H1 (cell line): ENCODE data around the gene POPDC2. TPM values are rescaled to one million over a fixed set of nuclear protein-coding genes. Genes with fewer than 3 reads are reported as not detected.

Experiments used
- CTCF ChIA-PET: fragments of 300-600 bp; sonication (Branson Sonifier 250); formaldehyde crosslinking; loops from one replicate; lab custom pipeline; 2021; ENCODE audit not compliant: partially characterized antibody; lab: Charles Lee
- POLR2A ChIA-PET: fragments of 300-600 bp; sonication (Branson Sonifier 250); formaldehyde crosslinking; loops from one replicate; lab custom pipeline; 2021; ENCODE audit warnings: inconsistent platforms; ENCODE audit not compliant: partially characterized antibody; lab: Charles Lee
- DNase-seq, 2 experiments: peaks; one replicate each; pipeline versions ENCODE4 v3.0.0 to v3.0.0-alpha.2; 2010 to 2022; ENCODE audit warnings: low spot score in 2 of 2, low read depth in 1 of 2, mixed read lengths in 1 of 2
- FAIRE-seq: peaks from 2 replicates; lab custom pipeline; 2011; peaks lifted over from hg19 to GRCh38; lab: Jason Lieb, UNC
- H2AFZ ChIP-seq: 2 replicates; pipeline ENCODE4 v1.8.1; 2012; ENCODE audit warnings: low read length, inconsistent platforms
- H2AK5ac ChIP-seq: 2 replicates; pipeline ENCODE4 v1.6.1; 2013; ENCODE audit warnings: low read depth, low read length
- H2BK120ac ChIP-seq: replicated peaks from 2 replicates; pipeline ENCODE3; 2013; ENCODE audit warnings: low read depth, low read length, inconsistent platforms
- H2BK12ac ChIP-seq: 2 replicates; pipeline ENCODE4 v1.6.1; 2013; ENCODE audit warnings: low read depth, low read length
- H2BK15ac ChIP-seq: 2 replicates; pipeline ENCODE4 v1.6.1; 2013; ENCODE audit warnings: low read length
- H2BK20ac ChIP-seq: 2 replicates; pipeline ENCODE4 v1.6.1; 2013; ENCODE audit warnings: low read length
- H2BK5ac ChIP-seq: 2 replicates; pipeline ENCODE4 v1.6.1; 2013; ENCODE audit warnings: low read depth, low read length
- H3K14ac ChIP-seq: 2 replicates; pipeline ENCODE4 v1.6.1; 2013; ENCODE audit warnings: inconsistent platforms; ENCODE audit not compliant: insufficient read length
- H3K18ac ChIP-seq: 2 replicates; pipeline ENCODE4 v1.6.1; 2013; ENCODE audit warnings: low read length; ENCODE audit errors: extremely low read depth
- H3K23ac ChIP-seq: 2 replicates; pipeline ENCODE4 v1.6.1; 2013; ENCODE audit warnings: inconsistent platforms; ENCODE audit not compliant: insufficient read length
- H3K23me2 ChIP-seq: 2 replicates; pipeline ENCODE4 v1.6.1; 2013; ENCODE audit warnings: low read depth, low read length
- H3K27ac ChIP-seq: 2 replicates; pipeline ENCODE4 v1.6.1; 2011; ENCODE audit warnings: low read depth, low read length, inconsistent platforms
- H3K27me3 ChIP-seq, 4 experiments: replicated peaks in 1 of 4; 1 replicate in 1 of 4; 2 replicates in 3 of 4; pipeline versions ENCODE4 v1.6.1 to v1.8.1; 2011 to 2013; ENCODE audit warnings: low read length in 3 of 4, mild to moderate bottlenecking in 3 of 4, inconsistent platforms in 2 of 4, mixed read lengths in 2 of 4, moderate library complexity in 1 of 4; ENCODE audit not compliant: control insufficient read depth in 3 of 4, insufficient read depth in 3 of 4; ENCODE audit errors: extremely low read depth in 1 of 4
- H3K36me3 ChIP-seq, 4 experiments: 2 replicates each; pipeline versions ENCODE4 v1.6.1 to v1.8.1; 2011 to 2013; ENCODE audit warnings: mild to moderate bottlenecking in 4 of 4, low read length in 3 of 4, moderate library complexity in 2 of 4, control low read depth in 1 of 4, inconsistent platforms in 1 of 4; ENCODE audit not compliant: insufficient read depth in 4 of 4, control insufficient read depth in 2 of 4
- H3K4ac ChIP-seq: replicated peaks from 2 replicates; pipeline ENCODE3; 2013; ENCODE audit warnings: low read length, low read depth, mixed read lengths, inconsistent platforms; ENCODE audit not compliant: insufficient read length
- H3K4me1 ChIP-seq, 4 experiments: replicated peaks in 1 of 4; 1 replicate in 1 of 4; 2 replicates in 3 of 4; pipeline versions ENCODE4 v1.6.1 to v1.8.1; 2011 to 2013; ENCODE audit warnings: low read length in 3 of 4, inconsistent platforms in 2 of 4, mixed read lengths in 1 of 4; ENCODE audit not compliant: insufficient read depth in 4 of 4, control insufficient read depth in 3 of 4
- H3K4me2 ChIP-seq, 2 experiments: 2 replicates each; pipeline versions ENCODE4 v1.6.1 to v1.8.1; 2011 to 2013; ENCODE audit warnings: low read depth in 2 of 2, low read length in 2 of 2, control low read depth in 1 of 2, inconsistent platforms in 1 of 2, mild to moderate bottlenecking in 1 of 2; ENCODE audit not compliant: insufficient read depth in 1 of 2
- H3K4me3 ChIP-seq, 4 experiments: fragments of 200-600, 300-600 bp in 1 of 4; sonication (generic), shearing (Covaris generic), sonication (Bioruptor Twin) in 1 of 4; 2 replicates each; pipeline versions ENCODE4 v1.5.1 to v1.8.1; 2011 to 2016; ENCODE audit warnings: low read length in 4 of 4, low read depth in 3 of 4, control low read depth in 2 of 4, inconsistent platforms in 2 of 4, mild to moderate bottlenecking in 2 of 4, mixed read lengths in 1 of 4, moderate library complexity in 1 of 4; ENCODE audit not compliant: insufficient read depth in 2 of 4; ENCODE audit errors: extremely low read depth in 1 of 4
- H3K56ac ChIP-seq: replicated peaks from 2 replicates; pipeline ENCODE3; 2013; ENCODE audit warnings: low read depth, mild to moderate bottlenecking, mixed read lengths, low read length, inconsistent platforms; ENCODE audit not compliant: insufficient read length
- H3K79me1 ChIP-seq: 2 replicates; pipeline ENCODE4 v1.6.1; 2013; ENCODE audit warnings: low read depth, low read length, control low read depth
- H3K79me2 ChIP-seq, 2 experiments: 2 replicates each; pipeline versions ENCODE4 v1.6.1 to v1.8.1; 2012 to 2013; ENCODE audit warnings: low read length in 2 of 2, mild to moderate bottlenecking in 2 of 2, inconsistent platforms in 1 of 2; ENCODE audit not compliant: insufficient read depth in 2 of 2, control insufficient read depth in 1 of 2
- H3K9ac ChIP-seq, 4 experiments: replicated peaks in 1 of 4; 1 replicate in 1 of 4; 2 replicates in 3 of 4; pipeline versions ENCODE4 v1.6.1 to v1.8.1; 2011 to 2013; ENCODE audit warnings: low read depth in 3 of 4, low read length in 3 of 4, control low read depth in 2 of 4, mild to moderate bottlenecking in 2 of 4, moderate library complexity in 2 of 4, inconsistent platforms in 1 of 4; ENCODE audit errors: extremely low read depth in 1 of 4
- H3K9me3 ChIP-seq, 2 experiments: 2 replicates each; pipeline versions ENCODE4 v1.6.1 to v1.8.1; 2012 to 2013; ENCODE audit warnings: mild to moderate bottlenecking in 2 of 2, moderate library complexity in 2 of 2, control low read depth in 1 of 2, inconsistent platforms in 1 of 2, low read depth in 1 of 2, low read length in 1 of 2, mixed read lengths in 1 of 2; ENCODE audit not compliant: insufficient read depth in 2 of 2
- H4K20me1 ChIP-seq, 2 experiments: replicated peaks in 1 of 2; 2 replicates each; pipeline versions ENCODE3 to v1.8.1; 2011 to 2013; ENCODE audit warnings: inconsistent platforms in 2 of 2, low read length in 2 of 2, mild to moderate bottlenecking in 1 of 2; ENCODE audit not compliant: insufficient read depth in 2 of 2, control insufficient read depth in 1 of 2
- H4K5ac ChIP-seq: 2 replicates; pipeline ENCODE4 v1.6.1; 2013; ENCODE audit warnings: low read length, low read depth, mixed read lengths, inconsistent platforms; ENCODE audit not compliant: insufficient read length
- H4K8ac ChIP-seq: 2 replicates; pipeline ENCODE4 v1.8.0; 2013; ENCODE audit warnings: mild to moderate bottlenecking, moderate library complexity, low read length, inconsistent platforms; ENCODE audit not compliant: insufficient read depth; ENCODE audit errors: extremely low read depth
- H4K91ac ChIP-seq: replicated peaks from 2 replicates; pipeline ENCODE3; 2013; ENCODE audit warnings: low read length, mixed read lengths, inconsistent platforms; ENCODE audit not compliant: insufficient read length
- BACH1 ChIP-seq: IDR thresholded peaks from 2 replicates; pipeline ENCODE4 v1.6.1; 2012; ENCODE audit warnings: low read length, improper control_type of control experiment
- EGR1 ChIP-seq: IDR thresholded peaks from 2 replicates; pipeline ENCODE4 v1.6.1; 2011; ENCODE audit warnings: low read depth, low read length, borderline replicate concordance
- EP300 ChIP-seq, 2 experiments: IDR thresholded peaks; 1 replicate in 1 of 2; 2 replicates in 1 of 2; pipeline ENCODE4 v1.6.1; 2011 to 2012; ENCODE audit warnings: low read depth in 2 of 2, low read length in 2 of 2, mild to moderate bottlenecking in 2 of 2, borderline replicate concordance in 1 of 2, inconsistent platforms in 1 of 2, moderate library complexity in 1 of 2
- HDAC6 ChIP-seq: IDR thresholded peaks from one replicate; pipeline ENCODE4 v1.7.1; 2012; ENCODE audit warnings: low read depth, mild to moderate bottlenecking, inconsistent platforms, low read length, moderate library complexity
- POU5F1 ChIP-seq: IDR thresholded peaks from 2 replicates; pipeline ENCODE4 v1.6.1; 2011; ENCODE audit warnings: low read depth, mild to moderate bottlenecking, low read length, moderate library complexity
- RBBP5 ChIP-seq: IDR thresholded peaks from 2 replicates; pipeline ENCODE4 v1.7.1; 2012; ENCODE audit warnings: low read depth, mild to moderate bottlenecking, inconsistent platforms, low read length, moderate library complexity, borderline replicate concordance
- USF2 ChIP-seq: IDR thresholded peaks from 2 replicates; pipeline ENCODE4 v1.6.1; 2011; ENCODE audit warnings: low read length, improper control_type of control experiment
- ZNF274 ChIP-seq: IDR thresholded peaks from 2 replicates; pipeline ENCODE4 v1.7.0; 2012; ENCODE audit warnings: low read length, borderline replicate concordance; ENCODE audit errors: extremely low read depth
- WGBS, 2 experiments: shearing (Covaris generic) in 1 of 2; methylation state at CpG; one replicate each; pipeline versions ENCODE4 v1.1.6 to v1.1.7; 2013 to 2015; ENCODE audit warnings: low lambda C conversion rate in 2 of 2, mixed read lengths in 2 of 2, inconsistent platforms in 1 of 2, low coverage in 1 of 2, missing lambda C conversion rate in 1 of 2; ENCODE audit not compliant: insufficient replicate concordance in 2 of 2, insufficient coverage in 1 of 2, insufficient read length in 1 of 2; ENCODE audit errors: extremely low coverage in 1 of 2, missing lambda C conversion rate in 1 of 2; 5-methylcytosine and 5-hydroxymethylcytosine counted together
- long read RNA-seq, 2 experiments: library from RNA in 1 of 2; library from capped mRNA in 1 of 2; stranded (forward); transcript quantifications; one replicate each; pipeline ENCODE4 v2.0.0, GENCODE V29; 2021; ENCODE audit warnings: inconsistent platforms in 1 of 2
- polyA minus RNA-seq, 3 experiments: library from RNA; depleted of rRNA, polyadenylated mRNA; stranded (reverse); fragments of >200 nt; gene quantifications; 1 replicate in 2 of 3; 2 replicates in 1 of 3; pipeline ENCODE4 v1.2.3, GENCODE V29; 2011
- polyA plus RNA-seq, 7 experiments: library from polyadenylated mRNA; depleted of rRNA in 3 of 7; stranded (reverse) in 5 of 7; unstranded in 2 of 7; fragments of >200 nt in 5 of 7; fragments of 200-250 nt in 2 of 7; gene quantifications; 1 replicate in 5 of 7; 2 replicates in 1 of 7; 4 replicates in 1 of 7; pipeline versions ENCODE4 v1.2.1 to v1.2.3, GENCODE V29; 2011 to 2013; ENCODE audit warnings: missing spikeins in 2 of 7, mixed read lengths in 2 of 7
- total RNA-seq: library from RNA; stranded (reverse); fragmentation: NEBNext Ultra II Directional; extraction: Animal tissue kit (Norgen Biotek cat#: 25700); gene quantifications from 2 replicates; pipeline ENCODE4 v1.2.1, GENCODE V29; 2021

Gene POPDC2
- total RNA-seq, result 0.19 and 0.65 TPM in 2 replicates
- polyA plus RNA-seq (2011; rRNA removed), result 1.1 and 1.2 TPM in 2 replicates
- polyA plus RNA-seq (2011; cell fraction: cytosol; rRNA removed), result 1.1 TPM
- 3.3 TPM for polyA plus RNA-seq (2011; cell fraction: nucleus; rRNA removed)
- 0.47 to 0.56 TPM (median 0.55 TPM) in 4 replicates for polyA plus RNA-seq (2012, experiment 1 of 2)
- 0.12 TPM for polyA plus RNA-seq (2012, experiment 2 of 2)
- 0.28 TPM for polyA plus RNA-seq (2013, experiment 1 of 2)
- polyA plus RNA-seq (2013, experiment 2 of 2), result 0.28 TPM
- polyA minus RNA-seq (2011; rRNA and poly(A)+ RNA removed), result 0.29 and 1.6 TPM in 2 replicates
- polyA minus RNA-seq (2011; cell fraction: cytosol; rRNA and poly(A)+ RNA removed), result not detected
- polyA minus RNA-seq (2011; cell fraction: nucleus; rRNA and poly(A)+ RNA removed), result 3.6 TPM
- long read RNA-seq, experiment 1, result 0 reads
- long read RNA-seq, experiment 2, result 0 reads

- Histone ChIP-seq H3K4me1 (no peaks in the 10 kb centered on the region), H4K8ac (no peak within 1 kb of the TSS), H3K79me1 (no peaks in the 10 kb centered on the region), H4K91ac (no peak within 1 kb of the TSS), H3K36me3 (no peaks in the 10 kb centered on the region; a peak in 1 of 8 replicates), H3K23ac (no peak within 1 kb of the TSS), H2BK5ac (no peak within 1 kb of the TSS), H4K5ac (no peak within 1 kb of the TSS), H4K20me1 (no peaks in the 10 kb centered on the region), H2AFZ (no peak within 1 kb of the TSS), H3K9ac (no peak within 1 kb of the TSS), H2AK5ac (no peak within 1 kb of the TSS), H3K79me2 (no peaks in the 10 kb centered on the region), H3K27ac (no peak within 1 kb of the TSS), H3K23me2 (no peaks in the 10 kb centered on the region), H3K18ac (no peak within 1 kb of the TSS), H3K9me3 (no peaks in the 10 kb centered on the region), H3K4me2 (no peak within 1 kb of the TSS), H3K27me3 (no peaks in the 10 kb centered on the region), H3K56ac (no peak within 1 kb of the TSS), H3K4me3 (no peak within 1 kb of the TSS), H2BK12ac (no peak within 1 kb of the TSS), H3K14ac (no peak within 1 kb of the TSS), H2BK15ac (no peak within 1 kb of the TSS), H2BK20ac (no peak within 1 kb of the TSS), H2BK120ac (no peak within 1 kb of the TSS), H3K4ac (no peak within 1 kb of the TSS)
- CTCF ChIA-PET, result interaction anchor here (0.5 to 2.6 kb wide), 3 partner anchors 11 to 61 kb away, joined by 3 to 11 read pairs (median 3); no protein-coding TSS in a partner anchor
- no peak for DNase-seq
- 87% methylated on average over 6 of the region's 9 CpGs; no CpG with 5 or more reads in 1 of the 2 experiments for WGBS, 2 experiments
- no peak for FAIRE-seq
- POLR2A ChIA-PET, result interaction anchor here (1.5 to 1.9 kb wide), 2 partner anchors 13 to 26 kb away, joined by 3 to 4 read pairs; no protein-coding TSS in a partner anchor
- TF ChIP-seq ZNF274 (no peak), USF2 (no peak), EP300 (IDR thresholded peaks at IDR 0.05; ENCODE audit: borderline replicate concordance in 1 of 2, low read depth in 2 of 2, low read length in 2 of 2) (no peak), BACH1 (no peak), EGR1 (no peak), RBBP5 (no peak), POU5F1 (no peak), HDAC6 (no peak)
These were observed at the start of gene POPDC2 for GRCh38 chr3:119660474-119661440. TSS of gene POPDC2 (minus strand) at chr3:119660589. CDS start at chr3:119660423, 166 bp downstream.
